Urinary bladder (tissue), 4 donors: ENCODE measurements around the gene TBC1D17. TPM values are rescaled to one million over a fixed set of nuclear protein-coding genes. Genes with fewer than 3 reads are reported as not detected.

Experiments used
- DNase-seq: peaks from one replicate; pipeline ENCODE4 v3.0.0-alpha.2; 2015; ENCODE audit errors: extremely low spot score
- H3K27ac ChIP-seq: one replicate; pipeline ENCODE4 v1.5.1; 2013; ENCODE audit warnings: low read depth, mild to moderate bottlenecking, moderate library complexity
- H3K36me3 ChIP-seq: one replicate; pipeline ENCODE4 v1.6.1; 2013; ENCODE audit warnings: mild to moderate bottlenecking, moderate library complexity; ENCODE audit not compliant: insufficient read depth
- H3K4me1 ChIP-seq: one replicate; pipeline ENCODE4 v1.6.1; 2013; ENCODE audit warnings: mild to moderate bottlenecking, moderate library complexity; ENCODE audit not compliant: insufficient read depth
- H3K4me3 ChIP-seq: one replicate; pipeline ENCODE4 v1.5.1; 2013; ENCODE audit warnings: low read depth, low read length
- WGBS: extraction: QIAGEN DNeasy Blood & Tissue Kit; methylation state at CpG from one replicate; pipeline ENCODE4 v1.1.7; 2013; 5-methylcytosine and 5-hydroxymethylcytosine counted together
- polyA plus RNA-seq: library from polyadenylated mRNA; stranded (reverse); fragments of 200-250 nt; gene quantifications from one replicate; pipeline ENCODE4 v1.2.3, GENCODE V29; 2013
- total RNA-seq: library from RNA; depleted of rRNA; stranded (reverse); fragments of >200 nt; gene quantifications from one replicate; pipeline ENCODE4 v1.2.3, GENCODE V29; 2014
- donor health status: healthy with polysubstance abuse.
- donor health status: healthy.

The TBC1D17 gene
- total and polyA plus RNA-seq, 2 donors, result 8.5 to 74.6 TPM

GRCh38 chr19:49861107-49861506 lies 16.4 kb upstream of the TBC1D17 start:
- peaks cover 3% of the 10 kb centered on the region for H3K36me3 ChIP-seq
- H3K27ac ChIP-seq, result no peak overlapping the region
- DNase-seq, result no peak
- WGBS, result 32% methylated on average over 13 of the region's 13 CpGs
- no peak overlapping the region for H3K4me3 ChIP-seq
- H3K4me1 ChIP-seq, result no peaks in the 10 kb centered on the region

DNA sequence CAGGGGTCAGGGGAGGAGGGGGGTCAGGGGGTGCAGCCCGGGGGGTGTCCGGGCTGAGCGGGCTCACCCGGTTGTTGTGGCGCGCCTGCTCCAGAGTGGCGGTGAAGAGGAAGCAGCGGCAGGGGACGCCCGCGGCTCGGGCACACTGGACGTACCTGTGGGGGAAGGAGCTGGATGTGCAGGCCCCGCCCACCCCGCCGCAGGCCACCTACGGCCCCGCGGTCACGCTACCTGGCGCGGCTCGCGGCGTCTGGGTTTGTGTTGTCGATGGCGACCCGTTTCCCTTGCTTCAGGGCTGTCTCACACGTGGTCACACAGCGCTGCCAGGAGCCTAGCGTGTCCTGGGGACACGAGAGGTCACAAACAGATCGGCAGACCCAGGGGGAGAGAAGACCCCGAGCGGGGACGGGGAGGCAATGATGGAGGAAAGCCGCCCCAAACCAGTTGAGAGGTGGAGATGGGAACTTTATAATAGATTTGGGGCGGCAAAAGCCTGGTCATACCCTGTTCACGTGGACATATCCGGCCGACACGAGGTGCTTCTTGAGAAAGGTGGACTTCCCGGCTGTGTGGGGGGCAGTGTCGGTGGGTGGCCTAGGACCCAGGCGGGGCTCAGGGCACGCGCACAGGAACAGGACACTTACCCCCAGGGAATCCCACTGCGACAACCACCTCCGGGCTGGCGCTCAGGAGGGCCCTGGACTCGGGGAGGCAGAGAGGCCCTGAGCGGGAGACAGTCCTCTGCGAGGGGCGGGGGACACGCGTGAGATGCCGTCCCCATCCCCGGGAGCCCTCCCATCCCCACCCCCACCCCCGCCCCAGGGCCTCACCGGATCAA lies 15.7 kb upstream of the TBC1D17 start:
- H3K36me3 ChIP-seq, result peaks cover 3% of the 10 kb centered on the region
- 84% methylated on average over 60 of the region's 60 CpGs for WGBS
- H3K27ac ChIP-seq, result no peak overlapping the region
- H3K4me3 ChIP-seq, result no peak overlapping the region
- no peaks in the 10 kb centered on the region for H3K4me1 ChIP-seq
- DNase-seq, result no peak

- no peak overlapping the region for H3K4me3 ChIP-seq
- no peak for DNase-seq
- H3K27ac ChIP-seq, result no peak overlapping the region
- WGBS, result 78% methylated on average over 49 of the region's 49 CpGs
- H3K4me1 ChIP-seq, result no peaks in the 10 kb centered on the region
- H3K36me3 ChIP-seq, result peaks cover 3% of the 10 kb centered on the region
Observed at GRCh38 chr19:49862391-49863253, 14.9 kb upstream of the TBC1D17 start.

DNA sequence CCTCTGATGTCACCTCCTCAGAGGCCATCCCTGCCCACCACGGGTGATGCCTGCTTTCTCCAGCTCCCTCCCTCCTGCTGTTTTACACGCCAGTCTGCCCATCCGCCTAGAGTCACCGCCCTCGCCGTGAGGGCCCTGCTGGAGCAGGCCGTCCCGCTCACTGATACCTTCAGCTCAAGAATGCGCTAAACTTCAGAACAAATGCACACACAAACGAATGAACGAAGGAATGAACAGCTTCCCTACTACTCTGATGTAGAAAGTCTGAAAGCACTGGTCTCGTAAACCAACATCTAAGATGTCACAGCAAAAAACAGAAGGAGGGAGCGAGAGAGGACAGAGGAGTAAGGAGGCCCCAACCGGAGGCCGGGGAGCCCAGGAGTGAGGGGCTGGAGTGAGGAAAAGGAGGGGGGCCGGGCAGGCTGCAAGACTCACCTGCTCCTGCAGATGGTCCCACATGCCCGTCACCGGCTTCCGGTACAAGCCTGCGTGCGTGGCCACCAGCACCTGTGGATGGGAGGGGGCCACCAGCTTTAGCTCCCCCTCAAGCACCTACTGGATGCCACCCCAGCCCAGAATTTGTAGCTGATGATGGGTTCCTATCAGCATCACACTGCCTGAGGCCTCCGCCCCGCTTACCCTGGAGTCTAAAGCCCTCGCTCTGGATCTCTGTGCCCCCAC lies 14.1 kb upstream of the TBC1D17 start:
- DNase-seq, result no peak
- H3K27ac ChIP-seq, result no peak overlapping the region

DNA sequence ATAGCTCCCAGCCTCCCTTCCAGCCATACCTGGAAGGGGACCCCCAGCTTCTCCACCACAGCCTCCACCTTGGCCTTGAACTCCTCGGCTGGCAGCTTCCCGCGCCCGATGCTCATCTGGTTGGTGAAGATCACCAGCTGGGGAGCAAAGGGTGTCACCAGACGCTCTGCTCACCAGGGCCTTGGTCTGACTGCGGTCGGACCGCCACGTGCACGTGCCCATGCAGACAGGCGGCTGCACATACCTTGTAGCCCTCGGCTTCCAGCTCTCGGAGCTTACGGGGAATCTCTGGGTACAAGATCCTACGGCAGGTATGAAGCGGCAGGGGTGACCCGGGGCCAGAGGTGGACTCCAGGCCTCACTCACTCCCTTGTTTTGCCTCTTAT lies 13.6 kb upstream of the TBC1D17 start:
- DNase-seq, result no peak
- Histone ChIP-seq H3K4me3 (no peak overlapping the region), H3K36me3 (peaks cover 3% of the 10 kb centered on the region), H3K27ac (no peak overlapping the region), H3K4me1 (no peaks in the 10 kb centered on the region)
- 89% methylated on average over 17 of the region's 17 CpGs for WGBS

More for the DNA sequence above, 14.1 kb upstream of the TBC1D17 start:
- WGBS, result 92% methylated on average over 24 of the region's 24 CpGs
- Histone ChIP-seq H3K4me3 (no peak overlapping the region), H3K4me1 (no peaks in the 10 kb centered on the region), H3K36me3 (peaks cover 3% of the 10 kb centered on the region)

DNA sequence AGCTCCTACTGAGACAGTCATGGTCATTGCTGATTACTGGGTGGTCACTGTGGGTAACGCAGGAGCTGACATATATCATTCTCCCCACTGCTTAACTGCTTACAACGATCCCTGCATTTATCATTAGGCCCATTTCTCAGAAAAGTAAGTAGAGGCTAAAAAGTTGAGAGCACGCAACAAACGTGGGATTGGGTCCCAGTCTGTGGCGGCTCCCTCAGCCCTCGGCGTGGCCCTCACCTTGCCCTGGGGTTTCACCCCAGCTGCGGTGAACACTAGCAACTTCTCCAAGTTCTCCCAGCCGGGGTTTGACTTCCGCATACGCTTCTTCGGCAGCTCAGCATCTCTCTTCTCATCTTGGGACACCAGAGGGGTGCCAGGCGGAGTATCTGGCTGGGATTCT lies 12.6 kb upstream of the TBC1D17 start:
- H3K27ac ChIP-seq, result no peak overlapping the region
- WGBS, result 89% methylated on average over 13 of the region's 13 CpGs
- DNase-seq, result no peak
- peaks cover 3% of the 10 kb centered on the region for H3K36me3 ChIP-seq
- no peaks in the 10 kb centered on the region for H3K4me1 ChIP-seq
- H3K4me3 ChIP-seq, result no peak overlapping the region

DNA sequence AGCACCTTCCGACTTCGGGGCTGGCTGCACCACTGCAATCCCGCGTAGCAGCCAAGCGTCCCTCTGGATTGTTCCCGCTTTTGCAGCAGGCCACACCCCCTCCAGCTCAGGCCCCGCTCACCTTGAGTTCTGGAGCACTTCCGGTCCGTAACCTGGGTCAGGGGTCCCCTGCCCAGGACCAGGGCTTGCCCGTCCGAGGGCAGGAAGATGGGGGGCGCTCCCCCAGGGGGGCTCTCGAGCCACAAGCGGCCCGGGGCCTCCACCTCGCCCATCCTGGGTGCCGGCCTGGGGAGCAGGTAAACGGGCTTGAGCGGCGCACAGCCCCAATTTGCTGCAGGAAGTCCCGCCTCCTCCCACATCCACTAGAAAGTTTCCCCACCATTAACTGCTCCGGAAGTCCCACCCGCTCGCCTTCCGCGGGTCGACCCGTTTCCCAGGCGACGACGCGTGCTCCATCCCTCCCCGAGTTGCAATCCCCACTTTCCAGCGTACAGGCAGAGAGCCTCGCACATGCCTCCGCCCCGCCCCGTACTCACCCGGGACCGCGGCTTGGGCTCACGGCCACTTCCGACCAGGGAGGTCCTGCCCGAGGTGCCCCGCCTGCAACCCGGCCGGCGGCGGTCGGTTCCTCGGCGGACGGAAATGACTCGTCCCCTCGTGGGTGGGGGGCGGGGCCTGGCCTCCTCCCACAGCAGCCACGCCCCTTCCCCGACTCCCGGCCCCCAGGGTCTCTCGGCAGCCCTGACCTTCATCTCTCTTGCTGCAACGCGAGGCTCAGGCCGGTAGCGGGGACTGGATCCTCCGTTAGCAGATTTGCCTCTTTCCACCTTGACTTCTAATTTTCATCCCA lies 10.3 kb upstream of the TBC1D17 start, which contains the start of gene PNKP:
Gene PNKP, minus strand, starts transcription at position 644 of the 850 bp plus-strand sequence. Its CDS starts 372 bp downstream, at position 272.
- DNase-seq, result peak; percentile 86
- WGBS, result under 1% methylated on average over 65 of the region's 65 CpGs
- H3K4me1 ChIP-seq, result no peaks in the 10 kb centered on the region

GRCh38 chr19:49869009-49869483 lies 8.5 kb upstream of the TBC1D17 start:
- Histone ChIP-seq H3K27ac (peak overlapping the region; percentile 48), H3K4me1 (no peaks in the 10 kb centered on the region)
- WGBS, result 2% methylated on average over 15 of the region's 15 CpGs

More for the DNA sequence above, 10.3 kb upstream of the TBC1D17 start, which contains the start of gene PNKP:
- H3K4me3 ChIP-seq, result peak within 1 kb of the TSS; percentile 81
- H3K36me3 ChIP-seq, result no peaks in the 10 kb centered on the region
- peak within 1 kb of the TSS; percentile 97 for H3K27ac ChIP-seq

GRCh38 chr19:49869484-49870308 lies 7.8 kb upstream of the TBC1D17 start:
- H3K4me1 ChIP-seq, result no peaks in the 10 kb centered on the region
- WGBS, result under 1% methylated on average over 67 of the region's 67 CpGs
- peak; percentile 100 for DNase-seq
- no peaks in the 10 kb centered on the region for H3K36me3 ChIP-seq
- H3K4me3 ChIP-seq, result peak overlapping the region; percentile 37
- peak overlapping the region; percentile 57 for H3K27ac ChIP-seq

More at GRCh38 chr19:49869009-49869483, 8.5 kb upstream of the TBC1D17 start:
- Histone ChIP-seq H3K4me3 (peak overlapping the region; percentile 16), H3K36me3 (no peaks in the 10 kb centered on the region)
- no peak for DNase-seq

- H3K27ac ChIP-seq, result peak overlapping the region; percentile 57
- no peak for DNase-seq
- 81% methylated on average over 15 of the region's 15 CpGs for WGBS
- H3K36me3 ChIP-seq, result no peaks in the 10 kb centered on the region
- peak overlapping the region; percentile 37 for H3K4me3 ChIP-seq
- H3K4me1 ChIP-seq, result no peaks in the 10 kb centered on the region
Observed at GRCh38 chr19:49870309-49870901, 7.1 kb upstream of the TBC1D17 start.

DNA sequence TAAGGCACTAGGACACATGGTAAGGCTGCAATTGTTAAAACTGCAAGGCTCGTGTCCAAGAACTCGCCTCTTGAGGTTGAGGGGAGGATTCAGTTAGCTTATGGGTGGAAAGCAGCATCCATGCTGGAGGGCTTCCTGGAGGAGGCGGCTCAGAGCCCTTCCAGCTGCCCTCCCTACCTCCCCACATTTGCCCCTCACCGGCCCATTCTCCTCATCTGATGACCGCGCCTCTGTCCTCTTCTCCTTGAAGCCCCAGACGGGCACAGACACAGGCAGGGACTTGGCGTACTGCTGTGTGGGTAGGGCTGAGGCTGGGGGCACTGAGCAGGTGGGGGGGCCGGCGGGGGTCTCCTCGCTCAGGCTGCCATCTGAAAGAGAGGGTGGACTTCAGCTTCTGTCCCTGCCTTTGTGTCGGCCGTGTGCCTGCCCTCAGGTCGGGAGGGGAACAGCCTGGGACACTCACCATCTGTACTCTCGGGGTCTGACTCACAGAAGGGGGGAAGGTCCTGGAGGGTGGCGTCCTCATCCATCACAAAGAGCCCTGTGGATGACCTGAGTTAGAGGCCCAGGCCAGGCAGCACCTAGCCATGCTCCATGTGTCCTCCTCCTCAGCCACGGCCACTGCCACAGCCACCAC lies 6.0 kb upstream of the TBC1D17 start:
- Histone ChIP-seq H3K4me1 (no peaks in the 10 kb centered on the region), H3K36me3 (no peaks in the 10 kb centered on the region), H3K27ac (no peak overlapping the region), H3K4me3 (no peak overlapping the region)
- no peak for DNase-seq
- 87% methylated on average over 17 of the region's 17 CpGs for WGBS
